PFSK-1 (cell line): ENCODE results near the gene ZNF618.

Experiments used
- FOXP2 ChIP-seq: optimal IDR thresholded peaks from 2 replicates; pipeline ENCODE3; 2011; ENCODE audit warnings: borderline replicate concordance, control low read depth, inconsistent platforms; ENCODE audit not compliant: insufficient read depth; ENCODE audit errors: extremely low read length, extremely low read depth
- POLR2AphosphoS5 ChIP-seq: IDR thresholded peaks from 2 replicates; pipeline ENCODE4 v1.6.1; 2012; ENCODE audit warnings: low read depth, mild to moderate bottlenecking, control low read depth, low read length, moderate library complexity
- REST ChIP-seq, 2 experiments: IDR thresholded peaks; 2 replicates each; pipeline versions ENCODE4 v1.6.1 to v1.8.0; 2011 to 2012; ENCODE audit warnings: low read depth in 2 of 2, low read length in 2 of 2, control low read depth in 1 of 2, inconsistent platforms in 1 of 2, mild to moderate bottlenecking in 1 of 2, moderate library complexity in 1 of 2; ENCODE audit not compliant: insufficient read depth in 1 of 2
- SIN3A ChIP-seq: IDR thresholded peaks from 2 replicates; pipeline ENCODE4 v1.6.1; 2012; ENCODE audit warnings: mild to moderate bottlenecking, low read length, moderate library complexity, borderline replicate concordance; ENCODE audit not compliant: insufficient read depth
- TAF1 ChIP-seq: IDR thresholded peaks from 2 replicates; pipeline ENCODE4 v1.6.1; 2012; ENCODE audit warnings: low read length, control low read depth, borderline replicate concordance; ENCODE audit not compliant: insufficient read depth

The ZNF618 gene

GRCh38 chr9:113985968-113986585, 110.0 kb downstream of the ZNF618 start:
- TF ChIP-seq POLR2AphosphoS5 (no peak), TAF1 (no peak), FOXP2 (no peak), SIN3A (no peak), REST (IDR thresholded peaks at IDR 0.05; ENCODE audit: insufficient read depth in 1 of 2, low read depth in 2 of 2, low read length in 2 of 2) (no peak)

- TF ChIP-seq FOXP2 (no peak), REST (IDR thresholded peaks at IDR 0.05; ENCODE audit: insufficient read depth in 1 of 2, low read depth in 2 of 2, low read length in 2 of 2) (no peak), SIN3A (no peak)
Measured at GRCh38 chr9:113986931-113987330, 110.8 kb downstream of the ZNF618 start.

GRCh38 chr9:113987526-113987925, 111.4 kb downstream of the ZNF618 start:
- no peak for TF ChIP-seq REST (IDR thresholded peaks at IDR 0.05; ENCODE audit: insufficient read depth in 1 of 2, low read depth in 2 of 2, low read length in 2 of 2)
- no peak for TF ChIP-seq POLR2AphosphoS5
- TF ChIP-seq TAF1, result no peak
- TF ChIP-seq FOXP2, result no peak
- TF ChIP-seq SIN3A, result no peak

- no peak for TF ChIP-seq FOXP2
- no peak for TF ChIP-seq SIN3A
- TF ChIP-seq REST (IDR thresholded peaks at IDR 0.05; ENCODE audit: insufficient read depth in 1 of 2, low read depth in 2 of 2, low read length in 2 of 2), result no peak
- TF ChIP-seq POLR2AphosphoS5, result no peak
- no peak for TF ChIP-seq TAF1
Measured at GRCh38 chr9:113988385-113989016, 112.4 kb downstream of the ZNF618 start.
